ENCODE data around the gene BCL2L12. TPM values are rescaled to one million over a fixed set of nuclear protein-coding genes. Genes with fewer than 3 reads are reported as not detected.

The BCL2L12 gene
- total and polyA plus RNA-seq, 2 of the 13 experiments (the other 11 are each of a cell fraction or from before 2014, with no cell fraction given) = 26.8 to 40.8 TPM

GRCh38 chr19:49690656-49691242 is 25.0 kb downstream of the BCL2L12 start, which contains the start of gene CPT1C:
TSS of gene CPT1C (plus strand) at chr19:49691116. CDS start at chr19:49692253, 1,137 bp downstream.
- Histone ChIP-seq H3K27ac (ENCODE audit: extremely low read length, insufficient read depth, low read length) (no peak within 1 kb of the TSS), H3K36me3 (replicated peaks in 1 of 2; ENCODE audit: control insufficient read depth in 1 of 2, insufficient read depth in 2 of 2, low read length in 2 of 2) (peaks cover 6 to 20% of the 10 kb centered on the region in 2 experiments; a peak in 4 of 5 replicates), H3K4me2 (ENCODE audit: low read depth, low read length) (no peak within 1 kb of the TSS), H3K27me3 (ENCODE audit: control insufficient read depth in 1 of 2, insufficient read depth in 2 of 2, low read length in 2 of 2) (no peaks in the 10 kb centered on the region), H3K4me1 (ENCODE audit: insufficient read depth, low read length) (no peaks in the 10 kb centered on the region), H3K4me3 (replicated peaks in 1 of 3; ENCODE audit: insufficient read depth in 1 of 3, low read depth in 2 of 3, low read length in 3 of 3) (no peak within 1 kb of the TSS), H3K9me3 (ENCODE audit: low read length) (no peaks in the 10 kb centered on the region), H2AFZ (ENCODE audit: low read length) (no peak within 1 kb of the TSS), H4K20me1 (ENCODE audit: insufficient read depth, low read length) (0 out of 2 replicates have a peak, but pooled peaks cover 2% of the 10 kb centered on the region), H3K9ac (ENCODE audit: insufficient read depth, low read depth, low read length) (no peak within 1 kb of the TSS), H3K79me2 (ENCODE audit: insufficient read depth, low read length) (no peaks in the 10 kb centered on the region)
- POLR2A ChIA-PET = no interaction called here
- ATAC-seq (no peak), DNase-seq (ENCODE audit: low spot score) (no peak), FAIRE-seq (no peak)
- no TSS peak for BruUV-seq (replicated peaks)
- intact Hi-C loops (cut with micrococcal nuclease; ENCODE audit: unreplicated experiment) = no loop called here
- WGBS (ENCODE audit: low lambda C conversion rate) = 92% methylated on average over 38 of the region's 38 CpGs
- CTCF ChIA-PET (ENCODE audit: low intra/inter-chr PET ratio, low total read pairs) = no interaction called here
- in situ Hi-C loops (cut with HindIII; ENCODE audit: extremely low pct_ligation_motif_present, low pct_unique_long_range_greater_than_20kb) = no loop called here
- TF ChIP-seq ZBTB1 (CRISPR knock-in tag; IDR thresholded peaks at IDR 0.05; ENCODE audit: borderline replicate concordance) = no peak
- peak; percentile 82 for TF ChIP-seq AGO1 (IDR thresholded peaks at IDR 0.05; ENCODE audit: low read depth, low read length, poor library complexity, severe bottlenecking)
- TF ChIP-seq AGO2 (optimal IDR thresholded peaks at IDR 0.05; ENCODE audit: low read depth, low read length) = peak; percentile 92
- TF ChIP-seq ZZZ3 (CRISPR knock-in tag; IDR thresholded peaks at IDR 0.05; ENCODE audit: borderline replicate concordance) = no peak
- TF ChIP-seq POLR2AphosphoS5 (IDR thresholded peaks at IDR 0.05; ENCODE audit: low read depth, low read length) = peak; percentile 26; the same call in 1 of the 2 replicates
- no peak for TF ChIP-seq THAP9 (CRISPR knock-in tag; IDR thresholded peaks at IDR 0.05; ENCODE audit: borderline replicate concordance)
- 0 out of 2 replicates have a peak, but pooled peaks have one; percentile 26 for TF ChIP-seq ZC3H13 (CRISPR knock-in tag; IDR thresholded peaks at IDR 0.05)

Data from HepG2 (cell line).